ENCODE measurements around the gene NGDN.

NGDN gene

GRCh38 chr14:23464700-23465099, 4.8 kb upstream of the NGDN start:
- Histone ChIP-seq H3F3A (ENCODE audit: insufficient read depth, low read length) (no peaks in the 10 kb centered on the region), H3K9me3 (ENCODE audit: low read length) (no peaks in the 10 kb centered on the region), H3K4me1 (ENCODE audit: insufficient read depth, low read length, severe bottlenecking) (no peaks in the 10 kb centered on the region), H4K20me1 (ENCODE audit: insufficient read depth, low read length) (no peaks in the 10 kb centered on the region), H3K36me3 (ENCODE audit: insufficient read depth, low read length) (no peaks in the 10 kb centered on the region), H3K27ac (ENCODE audit: low read depth, low read length, poor library complexity, severe bottlenecking) (no peak overlapping the region), H3K79me2 (ENCODE audit: insufficient read depth, low read length) (peaks cover 1% of the 10 kb centered on the region; the same call in 1 of the 2 replicates), H3K27me3 (ENCODE audit: insufficient read depth, low read length) (no peaks in the 10 kb centered on the region), H2AFZ (ENCODE audit: low read length) (no peak overlapping the region), H3K9ac (ENCODE audit: low read length) (no peak overlapping the region), H3K9me2 (ENCODE audit: low read depth, low read length) (no peaks in the 10 kb centered on the region), H3K4me3 (ENCODE audit: low read depth, low read length, poor library complexity, severe bottlenecking) (no peak overlapping the region), H3K4me2 (ENCODE audit: low read length) (no peak overlapping the region)
- TF ChIP-seq EZH2 (IDR thresholded peaks at IDR 0.05; ENCODE audit: borderline replicate concordance, low read length): no peak
- TF ChIP-seq, protein P1, sequence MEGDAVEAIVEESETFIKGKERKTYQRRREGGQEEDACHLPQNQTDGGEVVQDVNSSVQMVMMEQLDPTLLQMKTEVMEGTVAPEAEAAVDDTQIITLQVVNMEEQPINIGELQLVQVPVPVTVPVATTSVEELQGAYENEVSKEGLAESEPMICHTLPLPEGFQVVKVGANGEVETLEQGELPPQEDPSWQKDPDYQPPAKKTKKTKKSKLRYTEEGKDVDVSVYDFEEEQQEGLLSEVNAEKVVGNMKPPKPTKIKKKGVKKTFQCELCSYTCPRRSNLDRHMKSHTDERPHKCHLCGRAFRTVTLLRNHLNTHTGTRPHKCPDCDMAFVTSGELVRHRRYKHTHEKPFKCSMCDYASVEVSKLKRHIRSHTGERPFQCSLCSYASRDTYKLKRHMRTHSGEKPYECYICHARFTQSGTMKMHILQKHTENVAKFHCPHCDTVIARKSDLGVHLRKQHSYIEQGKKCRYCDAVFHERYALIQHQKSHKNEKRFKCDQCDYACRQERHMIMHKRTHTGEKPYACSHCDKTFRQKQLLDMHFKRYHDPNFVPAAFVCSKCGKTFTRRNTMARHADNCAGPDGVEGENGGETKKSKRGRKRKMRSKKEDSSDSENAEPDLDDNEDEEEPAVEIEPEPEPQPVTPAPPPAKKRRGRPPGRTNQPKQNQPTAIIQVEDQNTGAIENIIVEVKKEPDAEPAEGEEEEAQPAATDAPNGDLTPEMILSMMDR (IDR thresholded peaks at IDR 0.05; ENCODE audit: low read length): no peak

DNA sequence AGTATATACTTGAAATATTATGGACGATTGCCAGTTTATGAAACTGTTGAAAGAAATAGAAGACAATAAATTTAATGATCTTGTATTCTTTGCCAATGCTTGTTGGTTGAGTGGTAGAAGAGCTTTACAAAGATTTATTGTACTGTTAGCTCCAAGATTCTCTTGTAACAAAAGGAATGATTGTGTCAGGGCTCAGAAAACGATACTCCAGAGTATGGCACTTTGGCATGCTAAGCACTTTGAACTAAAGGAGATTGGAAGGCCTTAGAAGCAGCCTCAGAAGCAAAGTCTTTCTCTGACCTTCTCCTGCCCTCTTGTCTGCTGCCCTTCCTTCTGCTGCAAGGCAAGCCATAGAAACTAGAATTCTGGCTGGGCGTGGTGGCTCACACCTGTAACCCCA, 4.2 kb upstream of the NGDN start:
- Histone ChIP-seq H3K79me2 (ENCODE audit: insufficient read depth, low read length) (peaks cover 7% of the 10 kb centered on the region), H3K4me1 (ENCODE audit: insufficient read depth, low read length, severe bottlenecking) (peaks cover 5% of the 10 kb centered on the region), H2AFZ (ENCODE audit: low read length) (no peak overlapping the region), H3F3A (ENCODE audit: insufficient read depth, low read length) (no peaks in the 10 kb centered on the region), H3K4me2 (ENCODE audit: low read length) (no peak overlapping the region), H3K27me3 (ENCODE audit: insufficient read depth, low read length) (no peaks in the 10 kb centered on the region), H4K20me1 (ENCODE audit: insufficient read depth, low read length) (no peaks in the 10 kb centered on the region), H3K9ac (ENCODE audit: low read length) (no peak overlapping the region), H3K9me3 (ENCODE audit: low read length) (no peaks in the 10 kb centered on the region), H3K9me2 (ENCODE audit: low read depth, low read length) (no peaks in the 10 kb centered on the region), H3K4me3 (ENCODE audit: low read depth, low read length, poor library complexity, severe bottlenecking) (no peak overlapping the region), H3K27ac (ENCODE audit: low read depth, low read length, poor library complexity, severe bottlenecking) (no peak overlapping the region), H3K36me3 (ENCODE audit: insufficient read depth, low read length) (no peaks in the 10 kb centered on the region)
- no peak for TF ChIP-seq EZH2 (IDR thresholded peaks at IDR 0.05; ENCODE audit: borderline replicate concordance, low read length)
- TF ChIP-seq, protein P1 (IDR thresholded peaks at IDR 0.05; ENCODE audit: low read length): no peak

DNA sequence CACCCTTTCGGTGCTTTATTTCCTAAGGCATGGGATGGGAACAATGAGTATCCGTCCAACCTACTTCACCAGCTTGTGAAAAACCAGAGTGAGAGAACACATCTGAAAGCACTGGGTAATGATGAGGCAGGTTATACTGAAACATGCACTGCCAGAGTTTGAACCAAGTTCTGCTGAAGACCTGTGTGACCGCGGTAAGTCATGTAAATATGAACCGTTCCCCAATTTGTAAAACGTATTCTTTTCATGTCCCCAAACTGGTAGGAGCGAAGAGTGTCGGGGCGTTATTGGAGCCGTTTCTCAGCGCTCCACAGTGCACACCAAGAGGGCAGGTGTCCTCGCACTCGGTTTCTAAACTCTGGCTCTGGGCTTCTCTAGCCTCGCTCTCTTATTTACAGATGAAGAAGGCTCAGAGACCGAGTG, 788 bp upstream of the NGDN start:
- Histone ChIP-seq H3F3A (ENCODE audit: insufficient read depth, low read length) (no peaks in the 10 kb centered on the region), H3K9me3 (ENCODE audit: low read length) (no peaks in the 10 kb centered on the region), H3K36me3 (ENCODE audit: insufficient read depth, low read length) (peaks cover 27% of the 10 kb centered on the region; the same call in 1 of the 2 replicates), H3K9me2 (ENCODE audit: low read depth, low read length) (no peaks in the 10 kb centered on the region), H2AFZ (ENCODE audit: low read length) (peak overlapping the region; percentile 36), H3K4me3 (ENCODE audit: low read depth, low read length, poor library complexity, severe bottlenecking) (peak overlapping the region; percentile 100), H3K79me2 (ENCODE audit: insufficient read depth, low read length) (peaks cover 9% of the 10 kb centered on the region), H3K4me1 (ENCODE audit: insufficient read depth, low read length, severe bottlenecking) (peaks cover 9% of the 10 kb centered on the region), H4K20me1 (ENCODE audit: insufficient read depth, low read length) (no peaks in the 10 kb centered on the region), H3K9ac (ENCODE audit: low read length) (no peak overlapping the region), H3K4me2 (ENCODE audit: low read length) (peak overlapping the region; percentile 37), H3K27me3 (ENCODE audit: insufficient read depth, low read length) (no peaks in the 10 kb centered on the region), H3K27ac (ENCODE audit: low read depth, low read length, poor library complexity, severe bottlenecking) (peak overlapping the region; percentile 57)
- TF ChIP-seq EZH2 (IDR thresholded peaks at IDR 0.05; ENCODE audit: borderline replicate concordance, low read length): no peak
- TF ChIP-seq, protein P1 (IDR thresholded peaks at IDR 0.05; ENCODE audit: low read length): no peak

Data from OCI-LY1 (cell line).